IPS-18a (cell line): ENCODE results near the gene ITPR2.

Experiments used
- H3K27ac ChIP-seq: one replicate; pipeline ENCODE4 v1.5.1; 2013; ENCODE audit warnings: low read length
- H3K27me3 ChIP-seq: one replicate; pipeline ENCODE4 v1.6.1; 2013; ENCODE audit warnings: mild to moderate bottlenecking, low read length; ENCODE audit not compliant: control insufficient read depth, insufficient read depth
- H3K36me3 ChIP-seq: one replicate; pipeline ENCODE4 v1.6.1; 2013; ENCODE audit warnings: low read depth, low read length; ENCODE audit not compliant: control insufficient read depth
- H3K4me1 ChIP-seq: one replicate; pipeline ENCODE4 v1.6.1; 2013; ENCODE audit warnings: low read depth, low read length; ENCODE audit not compliant: control insufficient read depth
- H3K4me3 ChIP-seq: one replicate; pipeline ENCODE4 v1.5.1; 2013; ENCODE audit warnings: low read length
- H3K9ac ChIP-seq: one replicate; pipeline ENCODE4 v1.6.1; 2013; ENCODE audit warnings: mild to moderate bottlenecking, low read length, moderate library complexity
- H3K9me3 ChIP-seq: one replicate; pipeline ENCODE4 v1.6.1; 2013; ENCODE audit warnings: low read depth, low read length; ENCODE audit not compliant: control insufficient read depth

Gene ITPR2

DNA sequence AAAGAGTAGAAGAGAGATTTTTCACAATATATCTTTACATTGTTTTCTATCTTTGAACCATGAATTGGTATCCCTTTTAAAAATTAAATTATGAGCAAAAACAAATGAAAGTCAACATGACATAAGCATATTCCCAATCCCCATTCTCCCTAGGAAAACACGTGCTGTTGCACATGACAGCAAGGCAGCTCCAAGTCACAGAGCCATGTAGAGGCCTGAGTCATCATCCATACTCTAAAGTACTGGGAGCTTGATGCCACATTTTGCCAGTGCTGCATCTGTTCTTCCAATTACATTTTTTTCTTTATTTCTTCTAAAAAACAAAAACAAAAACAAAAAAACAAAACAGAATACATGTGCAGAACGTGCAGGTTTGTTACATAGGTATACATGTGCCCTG lies 115.2 kb downstream of the ITPR2 start:
- H3K4me1 ChIP-seq = peaks cover 3% of the 10 kb centered on the region

DNA sequence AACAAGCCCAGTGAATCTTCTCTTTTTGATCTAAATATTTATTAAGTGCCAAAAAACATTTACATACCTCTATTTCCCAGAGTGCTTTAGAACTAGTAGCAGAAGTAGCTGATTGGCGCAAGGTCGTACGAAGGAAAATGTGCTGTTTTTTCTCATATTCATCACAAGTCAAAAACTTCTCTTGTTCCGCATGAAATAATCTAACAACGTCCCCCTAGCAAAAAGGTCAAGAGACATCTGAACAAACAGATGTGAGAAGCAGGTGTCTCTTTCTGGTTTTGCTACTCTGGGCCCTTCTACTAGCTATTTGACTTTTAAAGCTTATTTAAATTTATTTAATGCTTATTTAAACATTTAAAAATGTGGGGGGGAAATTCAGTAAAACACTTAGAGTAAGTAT lies 117.8 kb downstream of the ITPR2 start:
- no peak overlapping the region for H3K9ac ChIP-seq
- peaks cover 3% of the 10 kb centered on the region for H3K36me3 ChIP-seq
- peaks cover 12% of the 10 kb centered on the region for H3K4me1 ChIP-seq
- H3K27me3 ChIP-seq = no peaks in the 10 kb centered on the region
- no peak overlapping the region for H3K4me3 ChIP-seq
- H3K27ac ChIP-seq = no peak overlapping the region
- H3K9me3 ChIP-seq = no peaks in the 10 kb centered on the region

More for the DNA sequence above, 115.2 kb downstream of the ITPR2 start:
- no peak overlapping the region for H3K27ac ChIP-seq
- no peak overlapping the region for H3K9ac ChIP-seq
- H3K9me3 ChIP-seq = no peaks in the 10 kb centered on the region
- H3K36me3 ChIP-seq = peaks cover 3% of the 10 kb centered on the region
- H3K4me3 ChIP-seq = no peak overlapping the region
- H3K27me3 ChIP-seq = no peaks in the 10 kb centered on the region

DNA sequence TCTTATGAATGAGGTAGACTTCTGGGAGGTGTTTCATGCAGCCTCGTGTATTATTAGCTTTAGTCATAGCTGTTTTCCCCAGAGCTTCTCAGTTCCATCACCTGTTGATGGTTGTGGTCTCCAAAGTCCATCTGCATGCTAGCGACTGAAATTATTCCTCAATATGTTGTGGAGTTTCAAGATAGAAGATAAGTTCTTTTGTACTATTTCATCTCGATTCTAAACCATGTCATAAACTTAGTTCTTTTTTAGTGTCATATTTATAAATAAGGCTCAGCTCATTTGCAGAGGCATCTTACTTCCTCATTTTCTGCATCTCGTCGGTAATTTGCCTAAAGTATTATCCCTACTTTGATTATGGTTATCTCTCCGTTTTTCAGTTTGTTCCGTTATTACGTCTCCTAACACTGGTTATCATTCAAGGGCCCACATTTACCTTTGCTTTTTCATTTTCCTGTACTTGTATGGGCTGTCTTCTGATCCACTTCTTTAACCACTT lies 119.1 kb downstream of the ITPR2 start:
- no peaks in the 10 kb centered on the region for H3K9me3 ChIP-seq
- H3K9ac ChIP-seq = no peak overlapping the region
- no peak overlapping the region for H3K27ac ChIP-seq

DNA sequence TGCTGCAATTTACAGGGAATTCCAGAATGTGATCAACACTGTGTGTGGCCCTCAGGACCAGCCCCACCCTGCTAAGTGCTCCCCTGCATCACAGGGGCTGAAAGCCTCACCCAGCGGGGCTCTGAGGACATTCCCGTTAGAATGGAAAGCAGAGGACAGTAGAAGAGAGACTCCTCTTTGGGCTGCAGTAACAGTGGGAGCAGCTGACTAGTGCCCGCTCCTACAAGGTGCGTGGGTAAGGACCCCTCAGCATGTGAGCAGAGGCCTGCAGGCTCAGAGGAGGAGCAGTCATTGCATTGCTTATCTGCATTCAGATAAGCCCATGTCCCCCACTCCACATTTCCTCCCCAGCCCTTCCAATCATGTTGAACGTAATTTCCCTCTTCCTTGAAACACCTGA lies 120.1 kb downstream of the ITPR2 start:
- Histone ChIP-seq H3K4me1 (peaks cover 12% of the 10 kb centered on the region), H3K36me3 (peaks cover 3% of the 10 kb centered on the region), H3K27me3 (no peaks in the 10 kb centered on the region), H3K27ac (no peak overlapping the region), H3K9me3 (no peaks in the 10 kb centered on the region), H3K9ac (no peak overlapping the region), H3K4me3 (no peak overlapping the region)

More for the DNA sequence above, 119.1 kb downstream of the ITPR2 start:
- peaks cover 12% of the 10 kb centered on the region for H3K4me1 ChIP-seq
- H3K4me3 ChIP-seq = no peak overlapping the region
- H3K27me3 ChIP-seq = no peaks in the 10 kb centered on the region
- H3K36me3 ChIP-seq = peaks cover 3% of the 10 kb centered on the region

DNA sequence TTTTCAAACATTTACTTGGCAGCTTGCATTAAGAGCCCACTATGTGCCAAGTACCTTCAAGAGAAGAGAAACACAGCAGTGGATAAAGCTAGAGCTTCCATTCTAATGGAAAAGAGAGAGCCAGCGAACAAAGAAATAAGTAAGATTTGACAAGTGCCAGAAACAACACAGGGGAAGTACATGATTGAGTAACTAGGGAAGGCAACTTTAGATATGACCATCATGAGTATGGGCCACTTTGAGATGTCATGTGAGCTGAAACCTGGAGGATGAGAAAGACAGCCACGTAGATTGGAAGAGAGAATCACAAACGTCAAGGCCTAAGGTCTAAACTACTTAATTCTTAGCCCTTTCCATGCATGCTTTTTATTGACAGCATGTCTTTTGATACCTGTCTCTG lies 121.4 kb downstream of the ITPR2 start:
- Histone ChIP-seq H3K27me3 (no peaks in the 10 kb centered on the region), H3K9ac (no peak overlapping the region), H3K4me3 (no peak overlapping the region), H3K27ac (no peak overlapping the region), H3K9me3 (no peaks in the 10 kb centered on the region), H3K4me1 (peaks cover 12% of the 10 kb centered on the region), H3K36me3 (peaks cover 3% of the 10 kb centered on the region)

DNA sequence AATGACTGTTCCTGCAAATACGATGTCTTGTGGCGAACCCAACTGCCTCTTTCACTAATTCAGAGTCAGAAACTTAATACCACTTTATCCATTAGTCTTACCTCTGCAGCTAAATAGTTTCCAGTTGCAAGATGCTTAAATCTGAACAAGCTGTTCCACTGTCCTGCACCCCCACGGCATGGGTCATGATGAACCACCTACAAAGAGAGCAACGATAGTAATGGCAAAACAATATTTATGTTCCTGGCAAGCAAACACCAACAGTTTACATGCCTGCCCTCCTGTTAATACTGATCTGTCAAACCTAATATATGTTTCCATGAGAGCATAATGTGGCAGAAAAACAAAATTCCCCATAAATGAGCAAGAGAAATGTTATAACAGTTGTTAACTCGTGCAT lies 121.9 kb downstream of the ITPR2 start:
- peaks cover 3% of the 10 kb centered on the region for H3K36me3 ChIP-seq
- no peaks in the 10 kb centered on the region for H3K9me3 ChIP-seq
- no peak overlapping the region for H3K27ac ChIP-seq
- peaks cover 12% of the 10 kb centered on the region for H3K4me1 ChIP-seq
- H3K4me3 ChIP-seq = no peak overlapping the region
- H3K27me3 ChIP-seq = no peaks in the 10 kb centered on the region
- H3K9ac ChIP-seq = no peak overlapping the region

DNA sequence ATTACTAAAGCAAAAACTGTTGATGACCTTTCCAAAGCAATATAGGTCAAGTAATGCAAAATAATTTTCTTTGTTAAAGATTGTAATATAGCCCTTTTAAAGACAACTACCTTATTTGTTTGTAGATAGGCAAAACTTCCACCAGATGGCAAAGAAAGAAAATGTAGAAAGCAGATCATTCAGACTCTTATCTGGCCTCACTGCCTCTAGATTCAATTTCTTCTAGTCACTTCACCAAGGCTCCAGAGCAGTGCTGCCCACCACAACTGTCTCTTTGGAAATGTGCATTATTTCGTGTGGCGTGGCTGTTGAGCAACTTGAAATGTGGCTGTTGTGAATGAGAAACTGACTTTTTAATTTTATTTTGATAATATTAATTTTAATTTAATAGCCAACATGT lies 127.1 kb downstream of the ITPR2 start:
- no peak overlapping the region for H3K27ac ChIP-seq
- H3K4me3 ChIP-seq = no peak overlapping the region
- no peaks in the 10 kb centered on the region for H3K36me3 ChIP-seq
- no peak overlapping the region for H3K9ac ChIP-seq
- no peaks in the 10 kb centered on the region for H3K27me3 ChIP-seq
- peaks cover 16% of the 10 kb centered on the region for H3K4me1 ChIP-seq
- H3K9me3 ChIP-seq = no peaks in the 10 kb centered on the region

DNA sequence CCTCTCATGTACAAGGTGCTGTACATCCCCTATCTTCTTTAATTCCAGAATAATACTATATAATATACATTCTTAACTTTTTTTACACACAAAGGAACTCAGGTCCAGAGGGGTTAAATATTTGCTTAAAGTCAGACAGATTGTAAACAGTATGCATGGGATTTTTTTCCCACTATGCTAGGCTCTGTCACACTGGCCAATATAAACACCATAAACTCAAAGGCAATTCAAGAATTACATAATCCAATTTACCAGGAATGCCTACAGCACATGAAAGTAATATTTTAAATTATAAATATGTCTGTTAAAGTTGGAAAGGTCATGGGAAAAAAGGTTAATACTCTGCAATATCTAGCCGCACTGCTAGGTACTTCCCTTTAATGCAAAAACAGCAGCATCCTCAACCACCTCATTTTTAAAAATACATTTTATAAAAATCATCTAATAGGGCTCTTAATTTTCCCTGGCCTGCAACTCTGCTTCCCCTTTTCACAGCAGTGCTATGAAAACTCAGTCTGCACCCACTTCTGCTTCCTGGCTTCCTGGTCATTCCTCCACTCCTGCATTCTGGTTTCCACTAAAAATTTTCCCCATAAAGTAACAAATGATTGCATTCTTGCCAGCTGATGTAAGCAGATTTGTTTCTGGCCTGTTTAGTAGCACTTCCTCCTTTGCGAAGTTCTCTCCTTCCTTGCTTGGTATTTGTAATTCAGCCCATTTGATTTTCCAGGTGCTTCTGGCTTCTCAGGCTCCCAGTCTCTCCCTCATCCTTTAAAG lies 128.1 kb downstream of the ITPR2 start:
- H3K9me3 ChIP-seq = no peaks in the 10 kb centered on the region
- H3K4me3 ChIP-seq = no peak overlapping the region
- H3K4me1 ChIP-seq = peaks cover 10% of the 10 kb centered on the region
- no peak overlapping the region for H3K9ac ChIP-seq
- H3K36me3 ChIP-seq = no peaks in the 10 kb centered on the region
- H3K27me3 ChIP-seq = no peaks in the 10 kb centered on the region
- H3K27ac ChIP-seq = no peak overlapping the region

DNA sequence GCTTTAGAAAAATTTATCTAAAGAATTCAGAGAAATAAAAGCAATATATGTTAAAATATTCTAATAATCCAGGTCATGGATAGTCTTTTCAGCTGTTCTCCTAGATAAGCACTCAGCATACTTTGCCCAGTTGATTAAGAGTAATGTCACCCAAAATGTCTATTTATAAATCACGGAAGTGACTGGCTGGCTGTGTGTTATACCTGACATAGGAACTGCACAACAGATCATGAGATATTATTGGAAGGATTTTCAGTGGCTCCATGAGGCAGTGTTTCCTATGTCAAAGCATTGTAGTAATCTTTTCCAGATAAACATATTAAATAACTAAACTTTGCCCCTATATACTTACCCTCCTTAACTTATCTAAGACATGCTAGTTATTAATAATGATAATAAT lies 128.8 kb downstream of the ITPR2 start:
- Histone ChIP-seq H3K27me3 (no peaks in the 10 kb centered on the region), H3K27ac (no peak overlapping the region), H3K9me3 (no peaks in the 10 kb centered on the region), H3K9ac (no peak overlapping the region), H3K36me3 (no peaks in the 10 kb centered on the region), H3K4me3 (no peak overlapping the region), H3K4me1 (peaks cover 10% of the 10 kb centered on the region)

DNA sequence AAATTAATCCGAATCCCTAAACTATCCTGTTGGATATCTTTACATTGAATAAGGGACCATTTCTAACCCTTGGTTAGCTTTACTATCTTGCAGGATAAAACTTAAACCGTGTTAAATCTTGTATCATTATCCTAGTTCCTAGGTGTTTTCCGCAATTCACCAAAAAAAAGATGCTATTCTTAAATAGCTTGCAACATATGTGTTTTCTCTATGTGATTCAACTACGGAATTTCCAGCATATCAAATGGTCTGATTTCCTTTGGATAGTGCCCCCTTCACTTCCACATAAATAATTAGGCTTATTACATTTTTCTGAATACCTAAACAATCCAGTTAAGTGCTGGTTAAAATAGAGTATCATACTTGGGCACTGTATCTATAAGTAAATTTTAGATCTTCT lies 130.3 kb downstream of the ITPR2 start:
- Histone ChIP-seq H3K4me3 (no peak overlapping the region), H3K27ac (no peak overlapping the region), H3K4me1 (peaks cover 10% of the 10 kb centered on the region), H3K9ac (no peak overlapping the region), H3K27me3 (no peaks in the 10 kb centered on the region), H3K9me3 (no peaks in the 10 kb centered on the region), H3K36me3 (no peaks in the 10 kb centered on the region)

DNA sequence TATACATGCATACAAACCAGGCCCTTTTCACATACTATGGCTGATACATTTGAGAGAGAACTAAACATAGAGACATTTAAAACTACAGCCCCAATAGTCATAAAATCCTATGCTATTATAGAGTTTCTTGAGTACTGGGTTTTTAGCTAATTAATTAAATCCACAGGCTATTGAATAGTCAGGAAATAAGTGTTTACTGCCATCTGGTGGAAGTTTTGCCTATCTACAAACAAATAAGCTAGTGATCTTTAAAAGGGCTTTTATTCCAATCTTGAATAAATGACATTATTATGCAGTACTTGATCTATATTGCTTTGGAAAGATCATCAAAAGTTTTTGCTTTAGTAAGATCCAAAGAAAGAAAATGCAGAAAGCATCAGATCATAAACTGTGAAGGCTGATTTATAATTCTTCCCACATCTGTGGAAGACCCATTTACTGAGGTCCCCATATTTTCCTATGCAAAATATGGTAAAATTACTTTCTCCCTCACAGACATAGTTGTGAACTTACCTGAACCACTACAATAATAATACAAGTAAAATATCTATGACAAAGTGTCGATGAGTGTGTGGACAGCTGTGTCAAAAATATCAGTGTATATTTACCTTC lies 131.3 kb downstream of the ITPR2 start:
- H3K27me3 ChIP-seq = no peaks in the 10 kb centered on the region
- H3K27ac ChIP-seq = no peak overlapping the region
- no peaks in the 10 kb centered on the region for H3K9me3 ChIP-seq
- no peak overlapping the region for H3K4me3 ChIP-seq
- peaks cover 10% of the 10 kb centered on the region for H3K4me1 ChIP-seq
- no peaks in the 10 kb centered on the region for H3K36me3 ChIP-seq
- no peak overlapping the region for H3K9ac ChIP-seq

DNA sequence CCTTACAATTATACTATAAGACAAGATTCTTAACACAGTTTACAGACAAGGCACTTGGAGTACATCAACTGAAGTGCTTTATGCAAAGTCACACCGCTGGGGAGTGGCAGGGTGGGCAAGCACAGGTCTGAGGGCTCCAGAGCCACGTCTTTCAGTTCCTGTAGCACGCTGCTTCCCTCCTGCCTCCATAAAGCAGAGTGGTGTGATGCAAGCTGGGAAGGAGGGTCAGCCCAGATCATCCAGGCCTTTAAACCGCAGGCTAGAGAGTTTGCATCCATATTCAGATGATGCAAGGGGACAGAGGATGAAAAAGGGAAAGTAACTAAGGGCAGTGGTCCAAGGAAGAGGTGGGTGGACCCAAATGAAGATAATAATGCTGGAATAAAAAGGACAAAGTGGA lies 132.6 kb downstream of the ITPR2 start:
- Histone ChIP-seq H3K9ac (no peak overlapping the region), H3K4me3 (no peak overlapping the region)

More for the DNA sequence above, 132.6 kb downstream of the ITPR2 start:
- no peaks in the 10 kb centered on the region for H3K27me3 ChIP-seq
- no peak overlapping the region for H3K27ac ChIP-seq
- H3K4me1 ChIP-seq = peaks cover 9% of the 10 kb centered on the region
- no peaks in the 10 kb centered on the region for H3K9me3 ChIP-seq
- H3K36me3 ChIP-seq = no peaks in the 10 kb centered on the region
